T1000 (cell line): ENCODE results near the gene NPIPB8.
"Not testable (repeated sequence)": the region's sequence is repeated elsewhere in the genome, so short reads cannot be mapped to it uniquely, and the experiment has no call there.

Experiments used
- DNase-seq: peaks from one replicate; lab custom pipeline; 2025; ENCODE audit warnings: mixed read lengths; lab: John Stamatoyannopoulos, UW

The NPIPB8 gene

GRCh38 chr16:28636093-28636823 lies 1.6 kb upstream of the NPIPB8 start:
- not testable (repeated sequence) for DNase-seq

GRCh38 chr16:28638359-28638758 lies 494 bp downstream of the NPIPB8 start:
- not testable (repeated sequence) for DNase-seq

DNA sequence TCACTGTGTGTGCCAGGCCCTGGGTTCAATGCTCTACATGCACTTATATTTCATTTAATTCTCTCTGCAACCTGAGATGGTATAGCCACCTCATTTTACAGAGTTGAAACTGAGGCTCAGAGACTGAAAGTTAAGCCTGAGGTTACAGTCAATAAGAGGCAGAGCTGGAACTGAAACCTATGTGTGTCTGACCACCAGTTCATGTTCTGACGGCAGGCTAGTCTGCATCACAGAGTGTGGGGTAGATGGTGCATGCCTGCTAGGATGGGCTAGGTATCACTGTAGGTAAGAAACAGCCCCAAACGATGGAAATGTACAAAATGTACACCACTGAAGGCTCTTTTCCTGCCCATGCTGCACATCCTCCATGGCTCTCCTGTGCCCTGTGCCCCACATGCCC lies 2.1 kb downstream of the NPIPB8 start:
- not testable (repeated sequence) for DNase-seq

GRCh38 chr16:28666264-28666663 lies 28.4 kb downstream of the NPIPB8 start:
- not testable (repeated sequence) for DNase-seq

DNA sequence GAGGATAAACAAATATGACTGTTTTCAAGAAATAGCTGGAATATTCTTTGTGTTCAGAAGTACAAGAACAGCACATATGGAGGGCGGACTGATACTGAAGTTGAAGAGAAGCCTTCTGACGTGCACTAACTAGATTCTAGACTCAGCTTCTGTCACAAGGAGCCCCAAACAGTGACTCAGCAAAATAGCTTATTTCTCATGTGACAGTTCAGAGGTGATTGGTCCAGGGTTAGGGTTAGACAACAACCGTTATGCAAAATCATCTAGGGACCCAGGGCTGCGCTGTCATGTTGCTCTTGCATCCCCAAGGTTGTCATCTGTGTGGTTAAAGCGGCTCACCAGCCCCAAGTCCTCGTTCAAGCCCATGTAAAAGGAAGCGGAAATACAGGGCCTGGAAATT lies 29.6 kb downstream of the NPIPB8 start:
- DNase-seq = not testable (repeated sequence)

DNA sequence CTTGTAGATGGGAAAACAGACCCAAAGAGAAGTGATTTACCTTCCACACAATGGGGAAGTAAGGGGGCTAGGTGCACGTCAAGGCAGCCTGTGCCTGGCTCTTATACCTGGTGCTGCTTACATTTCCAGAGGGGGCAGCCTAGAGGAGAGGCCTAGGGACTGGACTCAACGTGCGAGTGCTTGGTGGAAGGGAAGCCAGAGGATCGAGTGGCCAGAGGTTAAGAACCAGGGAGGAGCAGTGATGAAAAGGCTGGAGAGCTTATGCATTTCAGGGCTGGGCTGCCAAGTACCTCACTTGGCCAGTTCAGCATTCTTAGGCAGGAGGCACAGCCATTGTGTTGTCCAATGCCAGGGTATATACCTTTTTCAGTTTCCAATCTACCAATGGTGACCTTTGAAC lies 30.3 kb downstream of the NPIPB8 start:
- not testable (repeated sequence) for DNase-seq

DNA sequence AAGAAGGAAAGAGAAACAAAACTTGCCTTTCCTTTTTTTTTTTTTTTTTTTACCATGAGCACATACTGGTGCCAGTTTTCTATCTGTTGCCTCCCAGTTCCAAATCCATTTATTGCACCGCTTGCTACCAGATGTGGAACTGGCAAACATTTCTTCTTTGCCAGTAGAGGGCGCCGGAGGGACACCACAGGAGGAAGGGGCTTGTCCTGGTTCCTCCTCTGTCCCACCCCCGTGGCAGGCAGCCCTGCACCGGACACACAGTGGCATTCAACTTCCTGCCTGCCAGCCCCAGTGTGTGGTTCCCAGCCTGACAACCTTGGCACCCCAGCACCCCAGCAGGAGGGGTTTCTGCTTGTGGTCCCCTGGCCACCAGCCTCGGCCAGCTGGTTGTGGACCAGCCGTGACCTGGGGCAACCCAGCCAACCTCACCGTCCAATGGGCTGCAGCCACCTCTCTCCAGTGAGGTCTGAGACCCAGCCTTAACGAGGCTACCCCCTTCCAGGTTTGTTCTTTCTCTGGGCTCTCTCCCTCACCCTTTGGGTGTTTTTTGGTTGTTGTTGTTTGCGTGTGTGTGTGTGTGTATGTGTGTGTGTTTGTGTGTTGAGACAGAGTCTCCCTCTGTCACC lies 50.6 kb downstream of the NPIPB8 start:
- not testable (repeated sequence) for DNase-seq

DNA sequence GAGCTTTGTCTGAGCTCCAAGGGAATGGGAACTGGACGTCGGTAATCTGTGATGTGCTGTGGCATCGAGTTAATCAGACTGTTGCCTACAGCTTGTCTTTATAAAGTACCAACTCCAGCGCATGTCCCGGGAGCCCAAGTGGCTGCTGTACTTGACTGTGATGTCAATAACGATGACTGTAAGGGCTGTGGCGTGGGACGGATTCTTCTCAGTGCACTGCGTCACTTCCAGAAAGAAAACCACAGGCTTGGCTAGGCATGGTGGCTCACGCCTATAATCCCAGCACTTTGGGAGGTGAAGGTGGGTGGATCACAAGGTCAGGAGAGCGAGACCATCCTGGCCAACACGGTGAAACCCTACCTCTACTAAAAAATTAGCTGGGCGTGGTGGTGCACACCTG lies 51.6 kb downstream of the NPIPB8 start:
- DNase-seq = not testable (repeated sequence)

- not testable (repeated sequence) for DNase-seq
Measured at GRCh38 chr16:28691722-28692121, 53.9 kb downstream of the NPIPB8 start.

DNA sequence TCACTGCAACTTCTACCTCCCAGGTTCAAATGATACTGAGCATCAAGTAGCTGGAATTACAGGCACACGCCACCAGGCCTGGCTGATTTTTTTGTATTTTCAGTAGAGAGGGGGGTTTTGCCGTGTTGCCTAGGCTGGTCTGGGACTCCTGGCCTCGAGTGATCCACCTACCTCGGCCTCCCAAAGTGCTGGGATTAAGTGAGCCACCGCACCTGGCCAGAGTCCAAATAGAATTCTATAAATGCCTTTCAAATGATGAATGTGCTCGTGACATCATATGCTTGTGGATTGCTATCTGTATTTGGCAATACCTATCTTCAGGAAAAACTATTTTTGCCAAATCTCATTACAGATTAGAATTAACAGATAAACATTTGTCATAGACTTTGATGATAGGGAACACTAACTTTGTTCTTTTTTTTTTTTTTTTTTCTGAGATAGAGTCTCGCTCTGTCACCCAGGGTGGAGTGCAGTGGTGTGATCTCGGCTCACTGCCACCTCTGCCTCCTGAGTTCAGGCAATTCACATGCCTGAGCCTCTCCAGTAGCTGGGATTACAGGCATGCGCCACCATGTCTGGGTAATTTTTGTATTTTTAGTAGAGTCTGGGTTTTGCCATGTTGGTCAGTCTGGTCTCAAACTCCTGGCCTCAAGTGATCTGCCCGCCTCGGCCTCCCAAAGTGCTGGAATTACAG lies 55.5 kb downstream of the NPIPB8 start:
- not testable (repeated sequence) for DNase-seq

- DNase-seq = not testable (repeated sequence)
Measured at GRCh38 chr16:28699792-28700191, 61.9 kb downstream of the NPIPB8 start.

GRCh38 chr16:28700349-28700748 lies 62.5 kb downstream of the NPIPB8 start:
- not testable (repeated sequence) for DNase-seq

- DNase-seq = not testable (repeated sequence)
Measured at GRCh38 chr16:28701384-28701783, 63.5 kb downstream of the NPIPB8 start.

DNA sequence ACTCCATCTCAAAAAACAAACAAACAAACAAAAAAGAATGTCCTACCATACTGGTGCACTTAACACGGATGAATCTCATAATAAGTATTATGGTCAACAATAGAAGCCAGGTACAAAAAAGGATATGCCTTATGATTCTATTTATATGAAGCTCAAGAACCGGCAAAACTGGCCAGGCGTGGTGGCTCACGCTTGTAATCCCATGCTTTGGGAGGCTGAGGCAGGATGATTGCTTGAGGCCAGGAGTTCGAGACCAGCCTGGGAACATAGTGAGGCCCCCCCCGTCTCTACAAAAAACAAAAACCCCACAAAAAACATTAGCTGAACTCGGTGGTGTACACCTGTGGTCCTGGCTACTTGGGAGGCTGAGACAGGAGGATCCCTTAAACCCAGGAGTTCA lies 66.4 kb downstream of the NPIPB8 start:
- DNase-seq = not testable (repeated sequence)
